CD4-positive, alpha-beta T cell treated with Interleukin-6 for 4 hours (primary cell): ENCODE data around the gene ZBTB20.

Experiments used
- DNase-seq: peaks from one replicate; pipeline ENCODE4 v3.0.0-alpha.2; 2020; ENCODE audit warnings: mixed read lengths

ZBTB20 gene

GRCh38 chr3:114867359-114867758, 279.7 kb downstream of the ZBTB20 start:
- DNase-seq, result no peak

- no peak for DNase-seq
Measured at GRCh38 chr3:114866430-114866829, 280.7 kb downstream of the ZBTB20 start.

DNA sequence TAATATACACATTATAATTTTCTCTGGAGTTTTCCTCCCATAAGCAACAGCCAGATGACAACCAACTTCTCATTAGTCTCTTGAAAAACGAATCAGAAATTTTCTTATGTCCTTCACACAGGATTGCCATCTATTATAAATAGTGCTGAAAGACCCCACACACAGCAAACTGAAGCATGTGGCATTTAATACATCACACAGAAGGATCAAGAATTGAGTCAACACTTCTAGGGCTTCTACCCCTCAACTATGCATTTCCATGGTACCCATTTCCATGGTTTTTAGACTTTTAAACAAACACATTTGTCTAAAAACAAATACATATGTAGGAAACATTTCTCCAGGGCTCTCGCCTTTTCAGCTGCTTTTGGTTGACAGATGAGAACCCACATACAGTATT, 282.1 kb downstream of the ZBTB20 start:
- DNase-seq, result no peak

DNA sequence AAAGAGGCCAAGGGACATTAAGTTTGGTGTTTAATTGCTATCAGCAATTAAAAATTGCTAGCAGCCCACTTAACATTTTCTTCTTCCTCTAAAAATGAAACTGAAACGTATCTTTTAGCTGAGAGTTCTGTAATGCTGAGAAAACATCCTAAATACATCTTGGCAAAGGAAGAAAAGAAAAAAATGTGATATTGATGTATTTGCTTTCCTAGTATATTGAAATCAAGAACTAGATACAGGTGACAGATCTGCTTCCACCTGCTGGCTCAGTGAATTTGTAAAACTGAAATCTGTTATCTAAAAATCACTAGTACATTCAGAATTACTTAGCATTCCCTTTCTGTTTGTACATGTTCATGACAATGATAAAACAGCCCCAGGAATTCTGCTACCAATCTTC, 283.2 kb downstream of the ZBTB20 start:
- no peak for DNase-seq

GRCh38 chr3:114861666-114862065, 285.4 kb downstream of the ZBTB20 start:
- no peak for DNase-seq

DNA sequence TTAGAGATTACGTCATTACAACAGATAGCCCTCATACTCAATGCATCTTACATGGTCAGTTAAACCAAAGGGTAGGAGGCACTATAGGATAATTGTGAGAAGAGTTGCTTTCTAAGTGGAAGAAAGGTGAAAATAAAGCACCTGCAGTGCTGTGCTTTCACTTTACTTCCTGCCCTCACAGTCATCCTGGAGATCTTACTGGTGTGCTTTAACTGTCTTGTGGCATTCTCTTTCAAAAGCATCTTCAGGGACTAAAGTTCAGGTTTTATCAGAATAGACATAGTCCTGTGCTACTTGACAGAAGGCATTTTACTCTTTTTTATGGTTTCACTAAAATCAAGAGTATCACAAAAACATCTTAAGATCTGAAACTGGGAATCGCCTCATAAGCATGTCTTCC, 286.6 kb downstream of the ZBTB20 start:
- no peak for DNase-seq

- no peak for DNase-seq
Measured at GRCh38 chr3:114858329-114858728, 288.8 kb downstream of the ZBTB20 start.

DNA sequence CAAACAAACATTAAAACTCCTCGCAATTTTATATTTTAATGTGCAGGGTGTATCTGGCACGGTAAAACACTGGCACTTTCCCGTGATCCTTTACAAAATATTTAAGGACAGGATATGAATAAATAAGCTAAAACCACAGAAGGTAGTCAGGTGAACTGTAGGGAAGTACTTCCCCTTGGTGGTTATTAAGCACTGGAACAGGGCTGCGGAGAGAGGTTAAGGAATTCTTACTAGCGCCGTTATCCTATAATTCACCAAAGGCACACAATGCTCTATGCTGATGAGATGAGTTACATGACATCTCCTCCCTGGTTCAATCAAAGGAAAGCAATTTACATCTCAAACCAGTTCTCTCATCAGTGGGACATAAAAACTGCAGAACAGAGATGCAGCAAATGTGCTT, 289.8 kb downstream of the ZBTB20 start:
- no peak for DNase-seq

DNA sequence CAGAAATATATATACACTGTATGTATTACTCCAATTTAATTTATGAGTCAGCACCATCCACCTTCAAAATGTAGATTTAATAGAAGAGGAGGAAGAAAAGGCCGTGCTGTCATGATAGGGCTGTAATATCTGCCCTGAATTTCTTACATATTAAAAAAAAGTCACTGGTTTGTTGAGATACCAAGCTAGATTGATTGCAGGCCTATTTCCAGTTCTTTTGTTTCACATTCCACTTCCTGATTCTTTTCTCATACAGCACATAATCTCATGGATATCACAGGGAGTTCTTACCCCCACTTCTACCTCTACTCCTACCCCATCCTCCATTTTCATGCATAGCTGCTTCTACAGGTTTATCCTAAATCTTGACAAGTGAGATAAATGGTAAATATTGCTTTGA, 290.3 kb downstream of the ZBTB20 start:
- DNase-seq, result no peak

DNA sequence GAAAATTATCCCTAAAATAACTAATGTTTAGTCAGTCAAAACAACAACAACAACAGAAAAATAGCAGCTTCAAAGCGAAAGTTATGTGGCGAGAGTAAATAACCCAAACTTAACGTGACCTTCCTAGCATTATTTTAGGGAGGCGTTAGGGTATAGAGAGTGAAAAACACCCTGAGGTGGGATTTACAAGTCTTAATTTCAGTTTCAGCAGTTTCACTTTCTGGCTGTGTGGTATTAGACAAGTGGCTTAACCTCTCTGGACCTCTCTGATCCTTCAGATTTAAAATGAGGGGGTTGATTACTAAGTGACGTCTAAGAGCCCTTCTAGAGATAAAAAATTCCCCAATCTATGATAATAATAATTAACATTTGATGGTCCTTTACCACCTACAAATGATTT, 291.2 kb downstream of the ZBTB20 start:
- DNase-seq, result no peak

- no peak for DNase-seq
Measured at GRCh38 chr3:114852966-114853365, 294.1 kb downstream of the ZBTB20 start.

DNA sequence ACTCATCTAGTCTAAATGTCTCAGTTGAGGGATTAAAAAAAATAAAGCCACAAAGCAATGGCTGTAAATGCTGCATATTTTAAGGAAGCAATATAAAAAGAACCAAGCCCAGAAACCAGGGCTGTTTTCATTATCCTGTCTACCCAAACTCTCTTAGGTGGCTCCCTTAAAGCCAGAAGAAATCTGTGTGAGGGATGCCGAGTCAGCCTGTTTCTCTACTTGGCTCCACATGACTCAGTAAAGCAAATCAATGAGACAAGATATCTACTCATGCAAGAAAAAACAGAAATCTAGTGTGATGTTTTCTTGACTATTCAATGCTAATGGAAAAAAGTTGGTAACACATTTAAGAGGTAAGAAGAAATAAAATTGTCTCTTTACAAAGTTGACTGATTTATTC, 296.2 kb downstream of the ZBTB20 start:
- no peak for DNase-seq

GRCh38 chr3:114848643-114849350, 298.3 kb downstream of the ZBTB20 start:
- DNase-seq, result no peak

DNA sequence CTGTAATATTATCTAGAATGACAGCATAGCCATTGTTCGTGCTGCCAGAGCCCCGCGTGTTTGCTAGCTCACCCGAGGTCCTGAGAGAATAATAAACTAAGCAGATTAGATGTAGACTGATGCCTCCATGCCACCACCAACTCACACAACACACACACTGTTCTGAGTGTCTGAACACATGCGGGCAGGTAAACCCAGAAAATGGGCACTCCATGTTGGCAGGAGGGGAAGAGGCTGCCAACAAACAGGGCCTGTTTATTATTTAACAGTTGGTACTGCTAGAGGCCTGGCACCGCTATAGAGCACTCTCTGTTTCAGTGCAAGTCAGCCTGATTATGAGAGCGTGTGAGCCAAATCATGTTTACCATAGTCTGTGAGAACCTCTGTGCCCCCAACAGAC, 299.0 kb downstream of the ZBTB20 start:
- DNase-seq, result no peak

- no peak for DNase-seq
Measured at GRCh38 chr3:114847564-114847963, 299.5 kb downstream of the ZBTB20 start.

DNA sequence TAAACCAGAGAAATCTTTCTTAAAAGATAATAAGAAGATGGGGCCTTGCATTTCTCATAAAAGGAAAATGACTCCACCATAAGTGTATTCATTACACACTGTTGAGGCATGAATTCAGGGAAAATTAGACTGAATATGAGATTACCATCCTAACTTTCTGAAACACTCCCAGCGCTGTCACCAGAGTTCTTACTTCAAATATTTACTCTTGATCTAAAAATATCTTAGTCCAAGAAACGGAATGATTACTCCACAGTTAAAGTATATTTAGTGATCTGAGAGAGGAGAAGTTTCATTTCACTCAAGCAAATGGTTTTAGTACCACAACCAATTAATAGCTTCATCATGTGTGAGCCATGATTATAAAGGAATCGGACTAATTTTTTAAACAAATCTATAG, 300.3 kb downstream of the ZBTB20 start:
- no peak for DNase-seq

DNA sequence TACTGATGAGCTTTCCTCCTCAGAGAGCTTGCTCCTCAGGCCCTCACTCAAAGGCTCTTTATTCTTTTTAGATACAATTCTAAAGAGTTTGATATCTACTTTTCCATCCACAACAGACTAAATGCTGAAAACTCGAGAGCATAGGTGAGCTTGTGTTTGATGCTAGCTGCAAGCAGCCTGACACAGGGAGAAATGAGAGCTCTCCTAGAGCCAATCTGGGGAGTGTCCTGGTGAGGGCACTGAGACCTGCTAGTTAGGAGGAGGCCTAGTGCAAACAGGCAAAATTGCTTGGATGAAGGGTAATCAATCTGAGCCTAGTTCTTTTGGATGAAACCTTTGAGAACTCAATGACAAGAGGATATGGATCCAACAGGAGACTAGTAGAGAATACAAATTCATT, 300.8 kb downstream of the ZBTB20 start:
- no peak for DNase-seq

GRCh38 chr3:114841515-114841914, 305.6 kb downstream of the ZBTB20 start:
- no peak for DNase-seq

- DNase-seq, result no peak
Measured at GRCh38 chr3:114839476-114839875, 307.6 kb downstream of the ZBTB20 start.

- DNase-seq, result no peak
Measured at GRCh38 chr3:114838025-114838424, 309.1 kb downstream of the ZBTB20 start.

DNA sequence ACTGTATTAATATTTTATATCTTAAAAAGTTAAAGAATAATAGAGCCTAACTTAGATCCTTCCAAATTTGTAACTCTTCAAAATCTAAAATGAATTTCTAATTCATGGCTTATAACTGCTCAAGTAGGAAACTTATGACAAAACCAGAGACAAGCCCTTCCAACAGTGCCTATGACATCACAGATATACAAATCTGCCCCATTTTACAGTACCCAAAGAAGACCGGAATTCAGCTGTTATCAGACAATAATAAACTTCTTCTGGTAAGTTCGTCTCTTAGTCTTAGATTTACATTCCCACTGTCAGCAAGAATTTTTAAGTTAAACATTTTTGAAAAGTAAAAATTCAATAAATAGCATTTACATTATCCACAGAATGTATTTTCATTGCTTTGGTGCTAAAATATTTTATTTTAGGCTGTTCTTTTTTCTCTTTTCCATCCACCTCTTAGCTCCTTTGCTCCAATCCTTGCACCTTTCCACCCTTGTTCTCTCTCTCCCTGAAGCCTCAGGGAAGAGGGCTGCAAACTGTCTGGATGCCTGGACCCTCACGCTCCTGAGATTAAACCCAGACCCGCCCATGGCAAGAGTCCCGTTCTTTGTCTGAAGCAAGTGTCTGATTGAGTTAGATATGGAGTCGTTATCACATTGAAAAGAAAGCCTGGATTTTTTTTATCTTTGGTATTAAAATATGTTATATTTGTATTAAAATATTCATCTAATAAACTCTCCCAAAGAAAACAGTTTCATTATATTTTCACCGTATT, 312.7 kb downstream of the ZBTB20 start:
- DNase-seq, result no peak

- no peak for DNase-seq
Measured at GRCh38 chr3:114831861-114832260, 315.2 kb downstream of the ZBTB20 start.

DNA sequence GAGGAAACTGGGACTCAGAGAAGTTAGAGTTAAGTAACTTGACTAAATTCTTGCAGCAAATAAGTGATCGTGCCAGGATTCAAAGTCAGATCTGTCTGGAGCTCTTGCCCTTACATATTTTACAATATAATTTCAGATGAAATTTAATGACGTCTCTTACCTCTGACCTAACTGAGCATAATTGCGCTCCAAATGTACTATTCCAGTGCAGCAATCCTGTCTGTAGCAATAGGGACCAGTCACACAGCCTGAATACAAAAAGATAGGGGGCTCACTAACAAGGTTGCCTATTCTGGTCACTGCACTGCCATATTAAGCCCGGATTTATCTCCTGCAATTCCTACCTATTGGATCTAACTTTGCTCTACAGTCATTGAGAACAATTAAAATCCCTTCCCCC, 316.4 kb downstream of the ZBTB20 start:
- DNase-seq, result no peak

GRCh38 chr3:114829783-114830182, 317.3 kb downstream of the ZBTB20 start:
- no peak for DNase-seq

- no peak for DNase-seq
Measured at GRCh38 chr3:114827495-114827894, 319.6 kb downstream of the ZBTB20 start.
